Hepatocyte (in vitro differentiated cells): ENCODE data around the gene XPR1.

Experiments used
- CTCF ChIP-seq: fragments of 200-600 bp; sonication (generic); IDR thresholded peaks from 2 replicates; pipeline ENCODE4 v1.5.1; 2016; ENCODE audit warnings: antibody characterized with exemption, mild to moderate bottlenecking; ENCODE audit not compliant: poor library complexity
- EZH2 ChIP-seq: fragments of 200-600 bp; sonication (generic); IDR thresholded peaks from 2 replicates; pipeline ENCODE4 v1.6.1; 2016; ENCODE audit warnings: antibody characterized with exemption, mild to moderate bottlenecking, borderline replicate concordance

GRCh38 chr1:180916771-180917170 lies 284.9 kb downstream of the XPR1 start:
- no peak for TF ChIP-seq EZH2
- TF ChIP-seq CTCF = no peak
